Cardiac septum (tissue), 1 donor: ENCODE results near the gene PTPN7. TPM values are rescaled to one million over a fixed set of nuclear protein-coding genes. Genes with fewer than 3 reads are reported as not detected.
A peak's percentile ranks its signal among the peaks of the same experiment; 100 is the strongest.
"Not testable (repeated sequence)": the region's sequence is repeated elsewhere in the genome, so short reads cannot be mapped to it uniquely, and the experiment has no call there.

ENCODE experiments used
- DNase-seq: peaks from one replicate; pipeline ENCODE4 v3.0.0-alpha.2; 2020; ENCODE audit warnings: low spot score
- intact Hi-C: fragments of 100-400 bp; cut with DNase I; formaldehyde crosslinking; loops from one replicate; pipeline ENCODE4 v1.14.0; 2022
- total RNA-seq: library from RNA; stranded (reverse); fragmentation: NEBNext Ultra II Directional; extraction: Animal tissue kit (Norgen Biotek cat#: 25700); gene quantifications from one replicate; pipeline ENCODE4 v1.2.1, GENCODE V29; 2021
- donor health status: DM: no; HTN: no; CAD: no.

The PTPN7 gene
- total RNA-seq, 1 donor from 2014 or later: 1.2 TPM

- intact Hi-C loops: no loop called here
- DNase-seq: peak; percentile 81
Observed at GRCh38 chr1:202122639-202123335, 37.6 kb downstream of the PTPN7 start, which contains the start of gene GPR37L1. TSS of gene GPR37L1 (plus strand) at chr1:202122917. CDS start at chr1:202122964, 47 bp downstream.

DNA sequence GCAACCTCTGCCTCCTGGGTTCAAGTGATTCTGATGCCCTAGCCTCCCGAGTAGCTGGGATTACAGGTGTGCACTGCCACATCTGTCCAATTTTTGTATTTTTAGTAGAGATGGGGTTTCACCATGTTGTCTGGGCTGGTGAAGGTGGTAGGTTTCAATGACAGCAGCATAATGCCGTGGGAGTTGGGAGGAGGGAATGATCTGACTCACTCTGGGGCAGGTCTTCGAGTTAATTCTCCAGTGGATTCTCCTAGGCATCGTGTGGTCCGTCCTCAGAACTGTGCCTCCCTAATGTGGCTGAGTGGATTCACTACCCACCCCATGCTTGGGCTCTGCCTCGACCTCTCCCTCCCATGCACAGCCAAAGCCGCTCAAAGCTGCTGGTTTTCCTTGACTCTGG is 39.4 kb downstream of the PTPN7 start:
- intact Hi-C loops: no loop called here
- DNase-seq: no peak

- no peak for DNase-seq
- intact Hi-C loops: no loop called here
Observed at GRCh38 chr1:202117898-202118371, 42.5 kb downstream of the PTPN7 start.

- intact Hi-C loops: no loop called here
- no peak for DNase-seq
Observed at GRCh38 chr1:202116287-202116686, 44.1 kb downstream of the PTPN7 start.

DNA sequence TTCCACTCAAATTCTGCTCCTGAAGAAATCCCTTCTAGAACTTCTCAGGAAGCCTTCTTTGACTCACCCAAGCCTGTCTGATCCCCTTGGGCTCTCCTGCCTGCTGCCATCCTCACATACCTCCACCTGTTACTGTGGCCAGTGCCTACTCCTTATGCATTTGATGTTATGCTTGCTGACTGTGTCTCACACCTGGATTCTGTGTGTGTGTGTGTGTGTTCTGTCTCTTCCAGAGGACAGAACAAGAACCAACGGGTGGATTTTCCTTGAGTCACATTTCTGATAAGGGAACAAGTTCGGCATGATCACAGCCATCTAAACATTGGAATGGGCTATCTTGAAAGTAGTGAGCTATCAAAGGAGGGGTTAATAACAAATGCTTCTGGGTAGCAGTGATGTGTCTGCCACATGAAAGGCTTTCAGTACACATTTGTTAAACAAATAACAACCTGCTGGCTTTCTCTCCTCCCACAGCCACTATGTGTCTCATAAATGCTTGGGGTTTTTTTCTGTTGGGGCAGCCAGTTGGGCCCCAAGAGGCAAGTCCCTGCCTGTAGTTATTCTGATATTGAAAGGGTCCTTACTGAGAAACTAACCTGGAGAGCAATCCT is 46.6 kb downstream of the PTPN7 start:
- intact Hi-C loops: no loop called here
- DNase-seq: no peak

DNA sequence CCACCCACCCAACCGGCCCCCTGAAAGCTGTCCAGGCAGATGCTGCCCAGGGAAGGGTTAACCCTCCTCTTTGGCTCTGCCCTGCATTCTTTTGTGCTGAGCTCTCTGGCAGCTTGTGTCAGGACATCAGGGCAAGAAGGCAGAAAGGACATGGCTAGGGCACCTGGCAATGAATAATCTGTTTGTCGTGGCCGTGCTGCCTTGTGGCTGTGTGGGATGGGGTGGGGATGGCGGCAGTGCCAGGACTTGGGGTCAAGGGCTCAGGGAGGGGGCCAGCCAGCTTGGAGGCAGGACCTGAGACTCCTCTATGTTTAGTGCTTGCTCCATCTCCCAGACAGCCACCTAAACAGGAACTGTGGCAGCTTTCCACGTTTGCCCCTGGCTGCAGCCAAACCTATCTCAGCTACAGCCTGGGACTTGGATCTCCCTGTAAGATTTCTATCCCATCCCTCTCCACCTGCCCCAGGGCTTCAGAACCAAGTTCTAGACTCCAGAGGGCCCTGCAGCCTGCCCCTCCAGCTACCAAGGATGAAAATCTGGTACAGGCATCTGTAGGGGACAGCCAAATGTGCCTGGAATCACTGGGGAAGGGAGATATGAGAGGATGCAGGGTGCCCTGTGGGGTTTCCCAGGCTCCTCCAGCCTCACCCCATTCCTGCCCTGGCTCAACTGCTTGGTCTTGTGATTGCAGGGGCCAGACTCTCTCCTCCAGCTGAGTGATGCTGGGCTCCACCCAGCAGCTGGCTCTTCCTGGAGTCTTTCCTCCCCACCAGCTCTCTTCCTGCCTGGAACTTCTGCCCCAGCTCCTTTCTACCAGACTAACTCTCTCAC is 47.3 kb downstream of the PTPN7 start:
- no peak for DNase-seq
- intact Hi-C loops: no loop called here

GRCh38 chr1:202111589-202111988 is 48.8 kb downstream of the PTPN7 start:
- intact Hi-C loops, DNase-seq: not testable (repeated sequence)

GRCh38 chr1:202110977-202111376 is 49.4 kb downstream of the PTPN7 start:
- DNase-seq: no peak
- intact Hi-C loops: no loop called here

DNA sequence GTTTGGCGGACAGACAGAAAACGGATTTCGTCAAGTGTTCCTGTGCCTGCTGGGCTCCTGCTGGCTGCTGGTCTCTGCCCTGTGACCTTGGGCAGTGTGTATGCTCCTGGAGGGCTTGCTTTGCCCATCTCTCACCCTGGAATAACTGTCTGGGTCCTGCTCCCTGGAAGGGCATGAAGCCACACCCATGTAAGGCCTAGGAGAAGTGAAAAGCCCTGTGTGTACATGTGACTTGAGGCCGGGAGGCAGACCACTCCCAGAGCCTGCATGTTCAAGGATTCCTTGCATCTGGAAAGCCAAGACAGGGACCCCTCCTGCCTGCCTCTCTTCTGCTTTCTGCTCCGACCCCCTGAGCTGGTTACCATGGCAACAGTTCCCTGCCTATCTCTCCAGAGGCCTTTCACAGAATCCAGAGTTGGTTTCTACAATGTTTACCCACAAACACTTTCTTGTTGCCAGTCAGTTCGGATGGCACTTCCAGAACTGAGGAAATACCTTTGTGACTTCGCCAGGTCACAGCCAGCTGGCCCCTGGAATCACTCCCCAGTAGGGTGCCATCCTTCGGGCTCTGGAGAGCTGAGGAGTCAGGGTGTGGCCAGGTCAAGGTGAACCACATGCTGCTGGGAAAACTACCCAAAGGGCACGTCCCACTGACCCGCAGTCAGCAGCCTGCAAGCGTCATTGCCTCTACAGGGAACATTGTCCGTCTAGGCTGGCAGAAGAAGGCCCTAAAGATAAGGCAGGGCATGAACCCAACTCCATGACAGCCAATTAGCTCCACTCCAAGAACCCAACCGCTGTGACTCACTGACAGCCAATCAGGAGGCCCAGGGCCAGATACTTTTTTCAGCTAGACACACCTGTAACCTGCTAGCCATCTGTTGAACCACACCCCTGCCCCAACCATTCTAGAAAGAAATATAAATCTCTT is 52.3 kb downstream of the PTPN7 start:
- intact Hi-C loops: loop anchor here (5.0 kb wide), 2 partner anchors 51 to 221 kb away; partner anchors contain the start of gene SHISA4
- DNase-seq: no peak

- DNase-seq: peak; percentile 86
- intact Hi-C loops: loop anchor here (5.0 kb wide), 2 partner anchors 50 to 220 kb away; partner anchors contain the start of gene SHISA4
Observed at GRCh38 chr1:202107321-202107761, 53.1 kb downstream of the PTPN7 start.

DNA sequence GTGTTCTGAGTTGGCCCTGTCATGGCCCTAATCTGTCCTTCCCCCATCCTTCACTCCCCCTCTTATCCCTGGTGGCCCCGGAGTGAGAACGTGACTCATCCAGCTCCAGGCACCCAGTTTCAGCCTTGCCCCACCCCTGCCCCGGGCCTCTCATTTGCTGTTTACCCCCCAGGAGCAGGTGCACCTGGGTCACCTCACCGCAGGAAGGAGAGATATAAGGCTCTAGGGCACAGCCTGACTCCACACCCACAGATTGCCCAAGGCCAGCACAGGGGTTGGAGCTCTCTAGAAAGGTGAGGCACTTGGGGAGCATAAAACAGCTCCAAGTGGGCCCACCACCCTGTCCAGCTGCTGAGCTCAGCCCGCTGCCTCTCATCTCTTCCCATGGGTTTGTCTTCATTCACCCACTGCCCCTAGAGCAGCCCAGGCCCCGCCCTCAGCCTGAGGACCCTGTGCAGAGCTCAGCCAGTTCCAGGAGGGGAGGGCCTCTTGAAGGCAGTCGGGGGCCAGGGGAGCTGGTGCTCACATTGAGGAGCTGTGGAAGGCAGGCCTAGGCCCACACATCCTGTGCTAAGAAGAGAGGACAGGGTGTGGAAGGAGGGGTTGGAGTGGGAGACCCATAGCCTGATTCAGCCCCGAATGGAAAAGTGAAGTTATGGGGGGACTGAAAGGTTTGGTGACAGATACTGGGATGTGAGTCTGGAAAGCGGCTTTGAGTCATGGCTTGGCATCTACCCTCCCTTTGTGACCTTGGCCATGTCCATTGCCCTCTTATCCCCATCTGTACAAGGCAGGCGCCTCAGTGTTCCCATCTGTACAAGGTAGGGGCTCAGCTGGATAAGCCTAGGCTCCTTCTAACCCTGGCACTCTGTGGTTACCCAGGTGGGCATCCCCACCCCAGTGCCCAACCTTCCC is 53.8 kb downstream of the PTPN7 start:
- intact Hi-C loops: loop anchor here (5.0 kb wide), 2 partner anchors 49 to 219 kb away; partner anchors contain the start of gene SHISA4
- DNase-seq: no peak

DNA sequence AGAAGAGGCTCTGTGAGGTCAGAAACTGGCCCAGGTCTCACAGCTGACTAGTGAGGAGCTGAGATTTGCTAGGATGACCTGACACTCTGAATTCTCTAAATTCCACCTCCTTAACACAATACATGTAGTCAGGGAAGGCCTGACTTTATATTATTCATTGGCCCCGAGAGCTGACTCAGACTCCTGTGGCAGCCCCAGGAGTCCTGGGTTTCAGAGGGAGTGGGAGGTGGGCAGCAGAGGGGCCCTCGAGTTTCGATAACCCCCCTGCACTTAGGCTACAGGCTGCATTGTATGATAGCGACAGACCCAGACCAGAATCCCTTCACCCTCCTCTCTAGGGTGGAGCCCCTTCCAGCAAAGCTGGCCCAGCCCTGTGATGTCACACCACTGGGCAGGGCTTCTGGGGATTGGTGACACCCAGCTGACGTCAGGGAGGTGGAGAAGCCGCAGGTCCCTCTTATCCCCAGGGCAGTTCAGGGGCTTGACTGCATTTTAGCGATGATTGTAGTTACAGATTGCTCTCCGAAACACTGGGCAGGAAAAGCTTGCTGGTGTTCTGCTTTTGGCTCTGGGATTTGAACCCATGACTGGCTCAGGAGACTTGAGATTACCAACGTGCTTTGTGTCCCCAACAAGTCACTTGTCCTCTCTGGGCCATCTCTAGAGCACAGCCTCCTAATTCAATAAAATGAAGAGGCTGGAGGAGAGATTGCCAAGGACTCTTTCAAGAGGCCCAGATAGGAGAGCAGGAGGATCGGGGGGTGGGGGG is 54.6 kb downstream of the PTPN7 start:
- no peak for DNase-seq
- intact Hi-C loops: loop anchor here (5.0 kb wide), 2 partner anchors 48 to 218 kb away; partner anchors contain the start of gene SHISA4

DNA sequence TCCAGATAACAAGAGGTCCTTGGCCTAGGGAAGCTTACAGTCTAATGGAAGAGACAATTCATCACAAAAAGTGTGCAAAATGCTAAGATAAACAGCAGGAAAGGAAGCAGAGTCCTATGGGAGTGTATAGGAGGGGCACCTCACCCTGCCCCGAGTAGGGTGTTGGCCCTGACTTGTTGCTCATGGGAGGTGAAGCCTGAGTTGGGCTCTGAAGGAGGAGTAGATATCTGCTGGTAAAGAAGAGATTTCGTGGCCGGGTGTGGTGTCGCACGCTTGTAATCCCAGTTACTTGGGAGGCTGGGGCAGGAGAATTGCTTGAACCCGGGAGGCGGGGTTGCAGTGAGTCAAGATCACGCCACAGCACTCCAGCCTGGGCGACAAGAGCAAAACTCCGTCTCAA is 56.3 kb downstream of the PTPN7 start:
- no peak for DNase-seq
- intact Hi-C loops: no loop called here

- DNase-seq: no peak
- intact Hi-C loops: no loop called here
Observed at GRCh38 chr1:202101184-202101583, 59.2 kb downstream of the PTPN7 start.
